TTC549 (cell line): ENCODE results near the gene CCNL1.
"Not testable (repeated sequence)": the region's sequence is repeated elsewhere in the genome, so short reads cannot be mapped to it uniquely, and the experiment has no call there.

Experiments used
- FAIRE-seq: peaks from 2 replicates; lab custom pipeline; 2012; peaks lifted over from hg19 to GRCh38; lab: Jason Lieb, UNC

The CCNL1 gene

GRCh38 chr3:157170861-157171260 is 10.9 kb upstream of the CCNL1 start:
- no peak for FAIRE-seq

GRCh38 chr3:157167371-157168042 is 7.6 kb upstream of the CCNL1 start:
- no peak for FAIRE-seq

DNA sequence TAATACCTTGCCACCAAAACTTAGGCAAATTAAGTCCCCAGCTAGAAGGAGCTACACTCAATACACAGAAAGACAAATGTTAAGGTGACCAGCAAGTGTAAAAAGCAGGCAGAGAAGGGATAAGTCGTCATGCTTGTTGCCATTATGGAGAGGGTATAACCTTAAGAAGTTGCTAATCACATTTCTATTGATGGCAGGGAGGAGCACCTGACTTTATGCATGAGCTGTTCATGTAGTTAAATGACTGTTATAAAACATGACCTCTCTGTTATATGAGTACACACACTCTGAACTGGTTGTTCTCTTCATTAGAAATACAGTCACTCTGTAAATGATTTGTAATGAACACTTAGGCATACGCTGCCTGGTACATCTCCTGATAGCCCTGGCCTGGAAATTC is 6.6 kb upstream of the CCNL1 start:
- no peak for FAIRE-seq

GRCh38 chr3:157166115-157166514 is 6.2 kb upstream of the CCNL1 start:
- FAIRE-seq: no peak

DNA sequence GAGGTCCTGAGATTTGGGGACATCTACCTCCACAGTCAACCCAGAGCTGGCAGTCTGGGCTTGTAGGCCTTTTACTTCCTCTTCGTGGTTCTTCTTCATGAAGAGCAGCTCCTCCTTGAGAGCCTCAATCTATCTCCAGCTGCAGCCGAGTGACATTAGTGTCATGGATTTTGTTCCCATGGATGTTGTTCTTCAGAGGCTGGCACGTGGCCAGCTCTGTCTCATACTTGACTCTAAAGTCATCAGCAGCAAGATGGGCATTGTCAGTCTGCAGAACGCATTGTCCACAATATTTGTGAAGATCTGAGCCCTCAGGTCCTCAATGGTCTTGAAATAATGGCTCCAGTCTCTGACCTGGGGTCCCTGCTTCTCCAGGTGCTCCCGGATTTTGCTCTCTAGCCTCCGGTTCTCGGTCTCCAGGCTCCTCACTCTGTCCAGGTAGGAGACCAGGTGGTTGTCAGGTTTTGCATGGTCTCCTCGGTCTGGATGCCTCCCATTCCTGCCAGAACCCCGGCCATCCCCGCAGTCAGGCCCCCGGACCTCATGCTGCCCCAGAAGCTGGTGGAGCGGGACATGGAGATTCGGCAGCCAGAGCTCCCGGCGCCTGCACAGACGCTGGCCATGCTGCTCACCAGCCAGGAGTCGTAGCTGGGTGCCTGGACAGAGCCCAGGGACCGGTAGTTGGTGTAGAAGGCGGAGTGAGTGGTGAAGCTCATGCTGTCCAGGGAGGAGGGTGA is 3.4 kb upstream of the CCNL1 start:
- no peak for FAIRE-seq

GRCh38 chr3:157162620-157163019 is 2.7 kb upstream of the CCNL1 start:
- not testable (repeated sequence) for FAIRE-seq

DNA sequence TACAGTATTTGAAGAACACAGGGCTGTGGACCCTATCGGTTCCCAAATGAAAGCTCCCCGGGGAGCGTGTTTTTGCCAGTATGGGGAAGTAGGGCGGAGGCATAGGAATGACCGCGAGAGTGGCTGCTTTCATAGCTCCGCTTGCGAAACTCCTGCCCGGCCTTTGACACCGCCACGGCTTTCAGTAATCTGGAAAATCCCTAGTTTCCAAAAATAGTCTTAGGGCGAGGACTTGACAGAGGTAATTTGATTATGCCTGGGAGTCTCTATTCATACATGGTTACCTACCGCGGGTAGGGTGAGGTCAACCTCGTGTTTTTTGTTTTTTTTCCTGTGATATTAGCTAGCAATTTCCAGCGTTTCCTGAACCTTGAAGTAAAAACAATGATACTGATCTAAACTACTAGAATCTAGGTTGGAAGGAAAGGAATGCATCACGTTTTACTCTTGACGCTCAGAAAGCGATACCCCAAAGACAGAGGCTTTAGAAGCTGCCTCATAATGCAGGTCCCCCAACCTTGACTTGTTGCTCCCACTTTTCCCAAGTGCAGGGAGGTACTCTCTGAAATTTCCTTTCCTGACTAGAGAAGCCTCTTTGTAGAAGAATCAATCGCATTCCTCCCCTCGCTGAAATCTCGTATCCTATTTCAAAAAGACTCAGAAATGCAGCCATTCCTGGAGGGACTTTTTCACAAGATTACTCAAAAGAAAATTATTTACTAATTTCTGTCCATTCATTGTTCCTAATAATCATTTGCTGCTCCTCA is 894 bp upstream of the CCNL1 start:
- no peak for FAIRE-seq

- no peak for FAIRE-seq
These were observed 748 bp downstream of the CCNL1 start for GRCh38 chr3:157159037-157159761.

DNA sequence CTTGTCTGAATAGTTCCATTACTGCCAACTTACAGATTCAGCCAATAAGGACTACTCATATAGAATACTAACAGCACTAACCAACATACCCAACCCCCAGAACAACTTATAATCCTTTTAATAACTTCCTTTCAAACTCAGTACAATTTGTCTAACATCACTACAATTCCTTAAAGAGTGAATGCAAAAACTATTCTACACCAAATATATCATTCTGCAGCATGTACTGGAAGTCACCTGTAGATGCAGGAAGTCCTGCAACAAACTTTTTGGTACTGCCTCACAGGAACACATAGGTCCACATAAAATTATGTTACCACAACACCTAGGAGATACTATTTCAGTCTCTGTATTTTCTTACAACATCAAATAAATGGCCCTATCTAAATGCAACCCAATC is 2.1 kb downstream of the CCNL1 start:
- no peak for FAIRE-seq

DNA sequence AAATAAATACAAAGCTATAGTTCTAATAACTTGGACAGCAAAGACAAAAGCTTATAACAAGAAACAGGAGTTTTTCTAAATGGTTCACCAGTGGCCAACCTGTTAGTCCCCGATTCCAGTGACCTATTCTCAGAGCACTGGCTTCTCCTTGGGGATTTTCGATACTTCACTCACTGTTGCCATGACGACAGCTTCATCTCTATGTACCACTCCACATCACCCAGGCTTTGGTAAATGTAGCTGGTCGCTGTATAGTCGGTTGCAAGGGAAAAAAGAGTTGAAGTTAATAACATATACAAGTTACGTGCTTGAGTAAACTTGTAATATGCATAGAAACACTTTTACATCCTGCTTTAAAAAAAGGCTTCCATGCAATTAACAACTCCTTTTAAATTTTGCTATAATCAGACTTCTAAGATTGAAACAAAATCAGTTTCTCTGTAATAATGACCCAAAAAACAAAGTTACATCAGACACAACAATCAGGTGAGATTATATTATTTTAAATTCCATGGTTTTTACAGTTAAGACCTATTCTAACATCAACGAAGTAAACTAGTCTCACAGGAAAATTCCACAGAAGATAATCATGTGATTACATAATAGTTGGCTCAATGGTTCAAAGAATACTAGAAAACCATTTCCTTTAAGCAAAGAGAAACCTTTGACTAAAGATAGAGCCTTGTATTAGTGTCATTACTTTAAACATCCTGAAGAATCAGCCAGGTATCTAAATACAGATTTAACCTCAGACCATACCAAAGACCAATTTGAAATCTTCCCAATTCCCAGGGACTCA is 2.9 kb downstream of the CCNL1 start:
- no peak for FAIRE-seq

GRCh38 chr3:157155591-157155990 is 4.4 kb downstream of the CCNL1 start:
- no peak for FAIRE-seq

GRCh38 chr3:157154563-157155330 is 5.2 kb downstream of the CCNL1 start:
- no peak for FAIRE-seq

DNA sequence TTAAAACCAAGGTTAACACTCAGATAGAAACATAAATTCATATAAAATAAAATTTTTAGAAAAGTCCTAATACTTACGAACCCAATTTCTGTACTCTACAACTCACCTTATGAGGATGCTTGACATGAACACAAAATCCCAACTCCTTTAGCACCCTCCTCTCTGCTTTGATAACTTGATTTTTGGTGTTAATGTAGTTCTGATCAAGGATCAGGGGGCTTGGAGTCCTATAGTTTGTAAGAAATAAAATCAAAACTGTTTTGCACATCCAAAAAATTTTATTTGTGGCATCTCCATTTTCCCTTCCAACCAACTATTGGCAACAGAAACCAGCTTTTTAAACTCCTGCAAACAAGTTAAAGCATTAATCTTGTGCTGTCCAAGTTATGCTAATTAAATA is 7.0 kb downstream of the CCNL1 start:
- FAIRE-seq: no peak

DNA sequence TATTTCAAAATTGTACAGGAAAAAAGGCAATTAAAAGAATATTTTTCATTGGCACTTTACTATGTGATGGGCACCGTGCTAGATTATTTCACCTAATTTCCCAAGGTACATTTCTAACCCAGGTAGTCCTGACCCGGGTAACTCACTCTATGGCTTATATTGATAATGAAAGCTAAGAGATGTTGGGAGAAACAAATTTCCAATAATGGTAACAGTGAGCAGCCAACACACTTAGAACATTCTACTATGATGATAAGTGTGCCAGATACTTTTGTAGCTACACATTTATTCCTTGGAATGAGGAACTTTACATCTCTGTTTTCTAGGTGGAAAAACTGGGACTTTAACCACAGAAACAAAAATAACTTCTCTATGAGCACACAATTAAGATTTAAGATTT is 7.5 kb downstream of the CCNL1 start:
- FAIRE-seq: no peak

GRCh38 chr3:157151627-157152026 is 8.3 kb downstream of the CCNL1 start:
- FAIRE-seq: no peak

DNA sequence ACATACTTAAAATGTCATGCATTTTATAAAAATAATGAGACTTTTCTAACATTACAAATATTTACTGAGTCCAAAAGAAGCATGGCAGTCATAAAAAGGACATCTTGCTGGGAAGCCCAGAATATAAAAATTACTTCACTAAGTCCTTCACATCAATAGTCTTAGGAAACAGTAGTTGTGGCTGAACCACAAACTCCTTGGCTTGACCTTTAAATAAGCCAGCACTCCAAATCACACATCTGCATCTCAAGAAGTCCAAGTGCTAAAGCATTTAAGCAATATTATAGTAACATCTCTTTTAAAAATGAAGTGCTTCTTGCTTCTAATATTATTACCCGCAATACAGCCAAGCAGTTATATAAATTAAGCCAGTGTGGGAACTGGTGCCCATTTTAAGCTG is 8.8 kb downstream of the CCNL1 start:
- FAIRE-seq: no peak

DNA sequence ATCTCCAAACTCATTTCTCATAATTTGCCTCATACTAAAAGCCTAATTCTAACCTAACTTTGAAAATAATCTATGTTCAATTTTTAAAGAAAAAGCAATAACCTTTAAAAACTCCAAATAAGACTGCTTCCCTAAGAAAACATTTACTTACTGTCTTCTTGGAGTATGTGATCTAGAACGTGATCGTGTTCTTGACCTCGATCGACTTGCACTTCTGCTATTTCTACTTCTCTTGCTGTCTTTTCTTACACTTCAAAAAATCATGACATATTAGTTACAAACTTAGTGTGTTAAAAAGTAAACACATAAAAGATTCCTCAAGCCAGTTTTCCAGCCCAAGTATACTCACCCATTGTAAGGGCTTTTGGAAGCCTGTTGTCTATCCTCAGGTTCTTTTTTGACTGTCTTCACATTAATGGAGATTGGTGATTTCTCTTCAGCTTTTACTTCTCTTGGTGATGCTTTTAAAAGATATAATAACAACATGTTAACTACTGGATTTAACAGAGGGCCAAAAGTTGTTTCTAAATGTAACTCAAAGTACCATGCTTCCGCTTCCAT is 10.7 kb downstream of the CCNL1 start:
- no peak for FAIRE-seq

- no peak for FAIRE-seq
These were observed 11.6 kb downstream of the CCNL1 start for GRCh38 chr3:157148196-157148889.

GRCh38 chr3:157147099-157147803 is 12.7 kb downstream of the CCNL1 start:
- no peak for FAIRE-seq
